Gastroesophageal sphincter (tissue), 3 donors: Measurements from ENCODE around the gene DGKG.

ENCODE experiments used
- POLR2A ChIP-seq, 2 donors: fragments of 450-650 bp; IDR thresholded peaks; one replicate each; pipeline ENCODE4 v1.6.1; 2017; ENCODE audit warnings: antibody characterized with exemption in 2 of 2, mild to moderate bottlenecking in 2 of 2, moderate library complexity in 1 of 2
- TF ChIP-seq, protein P1 (sequence below), 4 experiments: fragments of 200-600 bp in 2 of 4; fragments of 450-650 bp in 2 of 4; sonication (generic) in 1 of 4; IDR thresholded peaks; one replicate each; pipeline ENCODE4 v1.5.1; 2017 to 2019; ENCODE audit warnings: antibody characterized with exemption in 4 of 4, mild to moderate bottlenecking in 2 of 4, moderate library complexity in 2 of 4

DNA sequence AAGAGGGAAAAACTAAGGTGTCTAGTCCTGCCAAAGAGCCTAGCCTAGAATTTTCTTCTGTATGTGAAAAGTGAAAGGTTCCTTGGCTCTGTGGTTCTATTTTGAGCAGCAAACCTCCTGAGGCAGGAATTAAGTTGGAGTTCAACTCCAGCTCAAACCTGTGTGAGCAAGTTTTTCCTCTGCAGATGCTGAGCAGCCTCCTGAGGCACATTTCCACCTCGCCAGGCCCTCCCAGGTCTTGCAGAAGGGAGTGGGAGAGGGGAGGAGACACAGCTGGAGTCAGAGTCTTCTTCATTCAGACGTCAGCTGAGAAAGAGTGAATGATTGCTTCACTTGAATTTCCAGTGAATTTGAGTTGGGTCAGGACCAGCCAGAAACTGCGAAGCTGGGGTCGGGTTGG is 183.6 kb downstream of the DGKG start:
- TF ChIP-seq, protein P1, sequence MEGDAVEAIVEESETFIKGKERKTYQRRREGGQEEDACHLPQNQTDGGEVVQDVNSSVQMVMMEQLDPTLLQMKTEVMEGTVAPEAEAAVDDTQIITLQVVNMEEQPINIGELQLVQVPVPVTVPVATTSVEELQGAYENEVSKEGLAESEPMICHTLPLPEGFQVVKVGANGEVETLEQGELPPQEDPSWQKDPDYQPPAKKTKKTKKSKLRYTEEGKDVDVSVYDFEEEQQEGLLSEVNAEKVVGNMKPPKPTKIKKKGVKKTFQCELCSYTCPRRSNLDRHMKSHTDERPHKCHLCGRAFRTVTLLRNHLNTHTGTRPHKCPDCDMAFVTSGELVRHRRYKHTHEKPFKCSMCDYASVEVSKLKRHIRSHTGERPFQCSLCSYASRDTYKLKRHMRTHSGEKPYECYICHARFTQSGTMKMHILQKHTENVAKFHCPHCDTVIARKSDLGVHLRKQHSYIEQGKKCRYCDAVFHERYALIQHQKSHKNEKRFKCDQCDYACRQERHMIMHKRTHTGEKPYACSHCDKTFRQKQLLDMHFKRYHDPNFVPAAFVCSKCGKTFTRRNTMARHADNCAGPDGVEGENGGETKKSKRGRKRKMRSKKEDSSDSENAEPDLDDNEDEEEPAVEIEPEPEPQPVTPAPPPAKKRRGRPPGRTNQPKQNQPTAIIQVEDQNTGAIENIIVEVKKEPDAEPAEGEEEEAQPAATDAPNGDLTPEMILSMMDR (IDR thresholded peaks at IDR 0.05), result no peak
- no peak for TF ChIP-seq POLR2A (IDR thresholded peaks at IDR 0.05)
